Fibroblast of mammary gland (primary cell): ENCODE measurements around the gene NUP133.

Source experiments
- DNase-seq: peaks from one replicate; pipeline ENCODE4 v3.0.0-alpha.2; 2010; ENCODE audit warnings: low read depth
- H3K4me3 ChIP-seq: 2 replicates; pipeline ENCODE4 v1.5.1; 2011; ENCODE audit warnings: low read depth, mild to moderate bottlenecking, low read length, moderate library complexity; ENCODE audit not compliant: control insufficient read depth
- TF ChIP-seq, protein P1 (sequence below): conservative IDR thresholded peaks from 2 replicates; pipeline ENCODE4 v1.5.1; 2011; ENCODE audit warnings: low read depth, low read length, inconsistent platforms; ENCODE audit not compliant: control insufficient read depth, insufficient read depth

Gene NUP133

DNA sequence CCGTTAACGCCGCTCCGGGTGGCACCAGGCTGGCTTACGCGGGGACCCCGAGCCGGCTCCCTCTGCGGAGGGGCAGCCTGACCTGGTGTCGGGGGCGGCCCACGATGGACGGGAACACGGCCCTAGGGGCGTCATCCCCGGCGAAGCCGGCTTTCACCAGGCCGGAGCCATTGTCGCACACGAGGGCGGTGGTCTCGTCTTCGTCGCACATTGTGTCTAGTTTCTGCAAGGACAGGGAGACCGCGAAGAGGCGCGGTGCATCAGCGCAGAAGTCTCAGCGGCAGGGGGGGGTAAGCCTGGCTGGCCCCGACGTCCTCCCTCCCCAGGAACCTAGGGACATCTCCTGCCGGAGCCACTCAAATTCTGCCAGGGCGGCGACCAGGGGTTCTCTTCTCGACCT, 75.2 kb downstream of the NUP133 start:
- no peak for DNase-seq
- no peak overlapping the region for H3K4me3 ChIP-seq
- TF ChIP-seq, protein P1, sequence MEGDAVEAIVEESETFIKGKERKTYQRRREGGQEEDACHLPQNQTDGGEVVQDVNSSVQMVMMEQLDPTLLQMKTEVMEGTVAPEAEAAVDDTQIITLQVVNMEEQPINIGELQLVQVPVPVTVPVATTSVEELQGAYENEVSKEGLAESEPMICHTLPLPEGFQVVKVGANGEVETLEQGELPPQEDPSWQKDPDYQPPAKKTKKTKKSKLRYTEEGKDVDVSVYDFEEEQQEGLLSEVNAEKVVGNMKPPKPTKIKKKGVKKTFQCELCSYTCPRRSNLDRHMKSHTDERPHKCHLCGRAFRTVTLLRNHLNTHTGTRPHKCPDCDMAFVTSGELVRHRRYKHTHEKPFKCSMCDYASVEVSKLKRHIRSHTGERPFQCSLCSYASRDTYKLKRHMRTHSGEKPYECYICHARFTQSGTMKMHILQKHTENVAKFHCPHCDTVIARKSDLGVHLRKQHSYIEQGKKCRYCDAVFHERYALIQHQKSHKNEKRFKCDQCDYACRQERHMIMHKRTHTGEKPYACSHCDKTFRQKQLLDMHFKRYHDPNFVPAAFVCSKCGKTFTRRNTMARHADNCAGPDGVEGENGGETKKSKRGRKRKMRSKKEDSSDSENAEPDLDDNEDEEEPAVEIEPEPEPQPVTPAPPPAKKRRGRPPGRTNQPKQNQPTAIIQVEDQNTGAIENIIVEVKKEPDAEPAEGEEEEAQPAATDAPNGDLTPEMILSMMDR = no peak

DNA sequence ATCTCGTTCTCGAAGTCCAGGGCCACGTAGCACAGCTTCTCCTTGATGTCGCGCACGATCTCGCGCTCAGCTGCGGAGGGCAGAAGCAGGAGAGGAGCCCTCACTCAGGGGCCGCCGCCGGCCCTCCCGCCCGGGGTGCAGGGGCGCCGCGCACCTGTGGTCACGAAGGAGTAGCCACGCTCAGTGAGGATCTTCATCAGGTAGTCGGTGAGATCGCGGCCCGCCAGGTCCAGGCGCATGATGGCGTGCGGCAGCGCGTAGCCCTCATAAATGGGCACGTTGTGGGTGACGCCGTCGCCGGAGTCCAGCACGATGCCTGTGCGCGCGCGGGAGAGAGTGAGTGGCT, 76.1 kb downstream of the NUP133 start:
- DNase-seq = no peak
- TF ChIP-seq, protein P1 = no peak
- no peak overlapping the region for H3K4me3 ChIP-seq

GRCh38 chr1:229431284-229432115, 76.6 kb downstream of the NUP133 start:
- no peak overlapping the region for H3K4me3 ChIP-seq

DNA sequence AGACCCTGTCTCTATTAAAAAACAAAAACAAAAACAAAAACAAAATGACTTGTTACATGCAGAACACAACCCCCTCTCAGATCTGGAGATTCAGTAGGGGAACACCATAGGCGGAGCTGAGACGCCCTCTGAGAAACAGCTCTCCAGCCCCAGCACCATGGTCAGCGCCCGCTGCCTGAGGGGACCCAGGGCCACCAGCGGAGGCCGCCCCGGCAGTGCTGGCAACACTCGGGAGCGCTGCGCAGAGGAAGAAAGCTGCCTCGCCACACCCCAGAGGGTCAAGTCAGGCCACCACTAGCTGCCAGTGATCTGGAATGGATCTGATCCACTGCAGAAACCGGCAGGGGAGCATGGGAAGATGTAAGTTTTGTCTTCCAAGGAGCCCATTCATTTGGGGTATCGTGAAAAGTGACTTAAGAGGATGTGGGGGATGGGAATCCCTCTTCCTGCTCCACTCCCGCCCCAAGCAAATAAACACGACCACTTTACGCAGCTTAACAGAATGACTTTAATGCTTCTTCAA, 77.3 kb downstream of the NUP133 start:
- TF ChIP-seq, protein P1 = no peak
- DNase-seq = peak; percentile 38
- no peak overlapping the region for H3K4me3 ChIP-seq

More at GRCh38 chr1:229431284-229432115, 76.6 kb downstream of the NUP133 start:
- DNase-seq = no peak
- TF ChIP-seq, protein P1 = no peak

DNA sequence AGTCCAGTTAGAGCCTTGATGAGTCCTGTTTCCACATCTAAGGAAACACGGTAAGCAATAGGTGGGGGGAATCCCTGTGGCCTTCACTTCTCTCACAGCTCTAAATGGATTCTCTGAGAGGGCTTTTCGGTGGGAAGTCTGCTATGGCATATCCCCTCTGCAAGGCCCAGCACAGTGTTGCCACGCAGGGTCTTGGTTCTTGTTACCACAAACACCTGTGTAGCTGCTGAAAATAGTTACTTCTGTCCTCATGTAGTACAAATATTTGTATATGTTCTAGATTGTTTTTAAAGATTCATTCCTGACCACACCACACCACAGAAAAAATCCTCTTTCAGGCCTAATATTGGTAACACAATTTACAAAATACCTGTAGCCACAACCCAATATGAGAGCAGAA, 79.9 kb downstream of the NUP133 start:
- TF ChIP-seq, protein P1 = no peak
- no peak overlapping the region for H3K4me3 ChIP-seq
- no peak for DNase-seq

DNA sequence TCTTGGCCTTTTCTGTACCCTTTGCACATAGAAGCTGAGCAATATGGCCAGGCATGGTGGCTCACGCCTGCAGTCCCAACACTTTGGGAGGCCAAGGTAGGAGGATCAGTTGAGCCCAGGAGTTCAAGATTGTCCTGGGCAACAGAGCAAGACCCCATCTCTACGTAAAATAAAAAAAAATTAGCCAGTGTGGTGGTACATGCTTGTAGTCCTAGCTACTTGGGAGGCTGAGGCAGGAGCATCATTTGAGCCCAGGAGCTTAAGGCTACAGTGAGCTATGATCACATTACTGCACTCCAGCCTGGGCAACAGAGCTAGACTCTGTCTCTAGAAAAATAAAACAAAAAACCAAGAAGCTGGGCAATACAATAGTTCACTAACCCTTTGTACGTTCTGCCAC, 80.6 kb downstream of the NUP133 start:
- no peak overlapping the region for H3K4me3 ChIP-seq
- TF ChIP-seq, protein P1 = no peak

More for the DNA sequence above, 80.6 kb downstream of the NUP133 start:
- no peak for DNase-seq
